ENCODE measurements around the gene CHAF1B.

The CHAF1B gene

GRCh38 chr21:36463991-36464390, 78.8 kb downstream of the CHAF1B start:
- DNase-seq (ENCODE audit: low spot score), result no peak

- DNase-seq (ENCODE audit: low spot score), result no peak
These were observed 79.4 kb downstream of the CHAF1B start for GRCh38 chr21:36464590-36464989.

GRCh38 chr21:36465478-36465877, 80.3 kb downstream of the CHAF1B start:
- no peak for DNase-seq (ENCODE audit: low spot score)

- no peak for DNase-seq (ENCODE audit: low spot score)
These were observed 80.9 kb downstream of the CHAF1B start for GRCh38 chr21:36466061-36466511.

Measured in cerebellar cortex (tissue), 1 donor.